Daoy (cell line): Measurements from ENCODE around the gene HCFC1R1. TPM values are rescaled to one million over a fixed set of nuclear protein-coding genes. Genes with fewer than 3 reads are reported as not detected.

Source experiments
- DNase-seq: peaks from one replicate; pipeline ENCODE4 v3.0.0-alpha.2; 2015; ENCODE audit warnings: low read depth
- total RNA-seq: library from RNA; depleted of rRNA; stranded (reverse); fragments of >200 nt; shearing (Covaris generic); gene quantifications from 2 replicates; pipeline ENCODE4 v1.2.3, GENCODE V29; 2014; rRNA removed

The HCFC1R1 gene
- total RNA-seq, 1 experiment from 2014 or later: 4.7 TPM

GRCh38 chr16:2976201-2976600 is 47.5 kb downstream of the HCFC1R1 start:
- DNase-seq: no peak

- DNase-seq: no peak
Measured at GRCh38 chr16:2975161-2975795, 48.5 kb downstream of the HCFC1R1 start.

- DNase-seq: no peak
Measured at GRCh38 chr16:2974319-2975056, 49.3 kb downstream of the HCFC1R1 start.

- no peak for DNase-seq
Measured at GRCh38 chr16:2973605-2974318, 50.0 kb downstream of the HCFC1R1 start.

GRCh38 chr16:2973093-2973492 is 50.6 kb downstream of the HCFC1R1 start:
- no peak for DNase-seq

Other genes with a start within 250 kb of the HCFC1R1 start
- gene ELOB, start 246.7 kb downstream of the HCFC1R1 start, total RNA-seq: 200 and 262 TPM in 2 replicates
- gene PRSS33, start 236.4 kb downstream of the HCFC1R1 start, total RNA-seq: not detected in 2 replicates
- gene PRSS41, start 225.5 kb downstream of the HCFC1R1 start, total RNA-seq: not detected in 2 replicates
- not detected in 2 replicates for gene PRSS21, start 206.7 kb downstream of the HCFC1R1 start, total RNA-seq
- gene ZG16B, start 193.6 kb downstream of the HCFC1R1 start, total RNA-seq: 0.17 and 2.0 TPM in 2 replicates
- gene PRSS22, start 165.8 kb downstream of the HCFC1R1 start, total RNA-seq: 0.11 TPM in 1 of 2 replicates, not detected in the other
- 28.3 and 71.6 TPM in 2 replicates for gene FLYWCH2, start 140.7 kb downstream of the HCFC1R1 start, total RNA-seq
- gene FLYWCH1, start 112.0 kb downstream of the HCFC1R1 start, total RNA-seq: 32.3 and 42.3 TPM in 2 replicates
- 0.39 and 1.3 TPM in 2 replicates for gene KREMEN2, start 59.7 kb downstream of the HCFC1R1 start, total RNA-seq
- gene PAQR4, start 54.6 kb downstream of the HCFC1R1 start, total RNA-seq: 15.3 and 20.5 TPM in 2 replicates
- 48.6 and 70.3 TPM in 2 replicates for gene PKMYT1, start 43.5 kb downstream of the HCFC1R1 start, total RNA-seq
- gene CLDN9, start 11.0 kb downstream of the HCFC1R1 start, total RNA-seq: not detected in 2 replicates
- gene CLDN6, start 5.8 kb downstream of the HCFC1R1 start, total RNA-seq: not detected in 2 replicates
- 307 and 390 TPM in 2 replicates for gene TNFRSF12A, start 3.6 kb downstream of the HCFC1R1 start, total RNA-seq
- 24.0 and 25.5 TPM in 2 replicates for gene THOC6, start 93 bp upstream of the HCFC1R1 start, total RNA-seq
- not detected in 2 replicates for gene BICDL2, start 13.0 kb upstream of the HCFC1R1 start, total RNA-seq
- gene MMP25, start 22.6 kb upstream of the HCFC1R1 start, total RNA-seq: 0.17 and 0.54 TPM in 2 replicates
- 362 and 393 TPM in 2 replicates for gene IL32, start 41.7 kb upstream of the HCFC1R1 start, total RNA-seq
- gene ZSCAN10, start 75.4 kb upstream of the HCFC1R1 start, total RNA-seq: not detected in 2 replicates
- gene ZNF205, start 88.6 kb upstream of the HCFC1R1 start, total RNA-seq: 6.6 and 10.5 TPM in 2 replicates
- gene ZNF213, start 111.1 kb upstream of the HCFC1R1 start, total RNA-seq: 3.7 and 5.6 TPM in 2 replicates
- not detected in 2 replicates for gene OR1F1, start 164.3 kb upstream of the HCFC1R1 start, total RNA-seq
- gene ZNF200, start 211.2 kb upstream of the HCFC1R1 start, total RNA-seq: 8.0 and 8.7 TPM in 2 replicates
- gene MEFV, start 232.7 kb upstream of the HCFC1R1 start, total RNA-seq: 0.21 and 0.34 TPM in 2 replicates